NCI-H2171 treated with DMSO at 0.1 percent for 48 hours (cell line): ENCODE results near the gene NOTCH3.

Source experiments
- DNase-seq: peaks from one replicate; lab custom pipeline; 2025; lab: John Stamatoyannopoulos, UW

NOTCH3 gene

GRCh38 chr19:15235781-15236180 is 35.0 kb upstream of the NOTCH3 start:
- no peak for DNase-seq

- DNase-seq = no peak
Measured at GRCh38 chr19:15234431-15235130, 33.8 kb upstream of the NOTCH3 start.

- DNase-seq = no peak
Measured at GRCh38 chr19:15231271-15231670, 30.5 kb upstream of the NOTCH3 start.

- DNase-seq = no peak
Measured at GRCh38 chr19:15227261-15227660, 26.5 kb upstream of the NOTCH3 start.

GRCh38 chr19:15225760-15226159 is 25.0 kb upstream of the NOTCH3 start:
- no peak for DNase-seq

GRCh38 chr19:15223649-15224361 is 23.0 kb upstream of the NOTCH3 start:
- no peak for DNase-seq

- DNase-seq = peak; percentile 93
Measured at GRCh38 chr19:15222738-15223648, 22.2 kb upstream of the NOTCH3 start.

GRCh38 chr19:15220833-15221232 is 20.0 kb upstream of the NOTCH3 start:
- DNase-seq = no peak

- DNase-seq = peak; percentile 69
Measured at GRCh38 chr19:15218501-15218900, 17.7 kb upstream of the NOTCH3 start.

- DNase-seq = peak; percentile 25
Measured at GRCh38 chr19:15216363-15216762, 15.6 kb upstream of the NOTCH3 start.

GRCh38 chr19:15213715-15214381 is 13.1 kb upstream of the NOTCH3 start:
- no peak for DNase-seq

- DNase-seq = no peak
Measured at GRCh38 chr19:15212711-15213110, 11.9 kb upstream of the NOTCH3 start.

GRCh38 chr19:15210323-15210781 is 9.6 kb upstream of the NOTCH3 start:
- DNase-seq = no peak

GRCh38 chr19:15201374-15202023 is 704 bp upstream of the NOTCH3 start:
- DNase-seq = no peak

GRCh38 chr19:15199661-15200552 is 888 bp downstream of the NOTCH3 start:
- DNase-seq = no peak

- DNase-seq = no peak
Measured at GRCh38 chr19:15198951-15199660, 1.7 kb downstream of the NOTCH3 start.

GRCh38 chr19:15197942-15198341 is 2.9 kb downstream of the NOTCH3 start:
- no peak for DNase-seq

- DNase-seq = peak; percentile 52
Measured at GRCh38 chr19:15197275-15197941, 3.4 kb downstream of the NOTCH3 start.

- DNase-seq = no peak
Measured at GRCh38 chr19:15196360-15197005, 4.3 kb downstream of the NOTCH3 start.
